Fibroblast of lung (primary cell): ENCODE measurements around the gene AGT. TPM values are rescaled to one million over a fixed set of nuclear protein-coding genes. Genes with fewer than 3 reads are reported as not detected.

ENCODE experiments used
- DNase-seq, 2 donors: peaks; one replicate each; pipeline versions ENCODE4 v3.0.0 to v3.0.0-alpha.2; 2010; ENCODE audit warnings: low read depth in 2 of 2
- H2AFZ ChIP-seq: 2 replicates; pipeline ENCODE4 v1.5.1; 2012; ENCODE audit warnings: low read length, control low read depth, inconsistent platforms
- H3K27ac ChIP-seq: 2 replicates; pipeline ENCODE4 v1.5.1; 2011; ENCODE audit warnings: low read length, control low read depth; ENCODE audit not compliant: insufficient read depth
- H3K27me3 ChIP-seq: 2 replicates; pipeline ENCODE4 v1.5.1; 2011; ENCODE audit warnings: mild to moderate bottlenecking, low read length; ENCODE audit not compliant: control insufficient read depth, insufficient read depth
- H3K36me3 ChIP-seq: 2 replicates; pipeline ENCODE4 v1.5.1; 2011; ENCODE audit warnings: low read length; ENCODE audit not compliant: control insufficient read depth, insufficient read depth
- H3K4me1 ChIP-seq: 2 replicates; pipeline ENCODE4 v1.5.1; 2011; ENCODE audit warnings: low read length; ENCODE audit not compliant: control insufficient read depth, insufficient read depth; ENCODE audit errors: extremely low read depth
- H3K4me2 ChIP-seq: 2 replicates; pipeline ENCODE4 v1.5.1; 2011; ENCODE audit warnings: low read length, control low read depth; ENCODE audit not compliant: insufficient read depth; ENCODE audit errors: extremely low read depth
- H3K4me3 ChIP-seq, 4 experiments: fragments of 200-600 bp in 1 of 4; sonication (generic) in 1 of 4; replicated peaks in 1 of 4; 2 replicates each; pipeline ENCODE4 v1.5.1; 2011 to 2016; ENCODE audit warnings: low read length in 4 of 4, low read depth in 3 of 4, mild to moderate bottlenecking in 3 of 4, control low read depth in 2 of 4, inconsistent platforms in 1 of 4, mixed read lengths in 1 of 4; ENCODE audit not compliant: insufficient read depth in 1 of 4; ENCODE audit errors: control extremely low read depth in 1 of 4
- H3K79me2 ChIP-seq: 2 replicates; pipeline ENCODE4 v1.5.1; 2012; ENCODE audit warnings: mild to moderate bottlenecking, low read length, inconsistent platforms; ENCODE audit not compliant: control insufficient read depth, insufficient read depth
- H3K9ac ChIP-seq: 2 replicates; pipeline ENCODE4 v1.5.1; 2011; ENCODE audit warnings: mild to moderate bottlenecking, low read length, control low read depth; ENCODE audit not compliant: insufficient read depth
- H3K9me3 ChIP-seq: 2 replicates; pipeline ENCODE4 v1.5.1; 2012; ENCODE audit warnings: low read depth, low read length; ENCODE audit not compliant: control insufficient read depth, insufficient read depth
- H4K20me1 ChIP-seq: 2 replicates; pipeline ENCODE4 v1.5.1; 2011; ENCODE audit warnings: low read length; ENCODE audit not compliant: control insufficient read depth, insufficient read depth; ENCODE audit errors: extremely low read depth
- CTCF ChIP-seq, 2 donors: IDR thresholded peaks in 1 of 2; conservative IDR thresholded peaks in 1 of 2; 1 replicate in 1 of 2; 2 replicates in 1 of 2; pipeline ENCODE4 v1.5.1; 2011 to 2012; ENCODE audit warnings: low read length in 2 of 2, control low read depth in 1 of 2, inconsistent platforms in 1 of 2, low read depth in 1 of 2, mild to moderate bottlenecking in 1 of 2
- EZH2 ChIP-seq: IDR thresholded peaks from 2 replicates; pipeline ENCODE4 v1.5.1; 2012; ENCODE audit warnings: low read length, control low read depth, mild to moderate bottlenecking; ENCODE audit errors: missing control alignments
- polyA plus RNA-seq, 2 donors: library from polyadenylated mRNA; depleted of rRNA in 1 of 2; stranded (reverse) in 1 of 2; unstranded in 1 of 2; fragments of >200 nt; gene quantifications; 2 replicates each; pipeline ENCODE4 v1.2.1, GENCODE V29; 2011 to 2012; ENCODE audit warnings: missing spikeins in 1 of 2
- total RNA-seq: library from RNA; depleted of rRNA; stranded (reverse); fragments of >200 nt; gene quantifications from 2 replicates; pipeline ENCODE4 v1.2.1, GENCODE V29; 2014

The AGT gene
- total and polyA plus RNA-seq, 2 donors (not counting 1 experiment from before 2014, with no cell fraction given), result 3.7 to 10.6 TPM

GRCh38 chr1:230711245-230711644, 2.7 kb downstream of the AGT start:
- Histone ChIP-seq H3K27ac (no peak overlapping the region), H3K36me3 (no peaks in the 10 kb centered on the region), H3K4me3 (no peak overlapping the region), H3K27me3 (no peaks in the 10 kb centered on the region), H3K9me3 (no peaks in the 10 kb centered on the region), H3K79me2 (no peaks in the 10 kb centered on the region), H3K9ac (no peak overlapping the region), H4K20me1 (no peaks in the 10 kb centered on the region), H3K4me1 (peaks cover 7% of the 10 kb centered on the region), H3K4me2 (no peak overlapping the region), H2AFZ (no peak overlapping the region)
- DNase-seq, result peak in 1 of 2 donors; percentile 33
- TF ChIP-seq CTCF (conservative IDR thresholded peaks at IDR 0.05 in 1 of 2, IDR thresholded peaks at IDR 0.05 in 1 of 2; ENCODE audit: low read depth in 1 of 2, low read length in 2 of 2), result no peak

- no peak overlapping the region for H3K4me2 ChIP-seq
- no peak for TF ChIP-seq EZH2
- TF ChIP-seq CTCF (conservative IDR thresholded peaks at IDR 0.05 in 1 of 2, IDR thresholded peaks at IDR 0.05 in 1 of 2; ENCODE audit: low read depth in 1 of 2, low read length in 2 of 2), result no peak
- H3K9me3 ChIP-seq, result no peaks in the 10 kb centered on the region
- no peak for DNase-seq
- H3K27ac ChIP-seq, result no peak overlapping the region
- no peak overlapping the region for H3K4me3 ChIP-seq
- no peak overlapping the region for H2AFZ ChIP-seq
- no peaks in the 10 kb centered on the region for H3K27me3 ChIP-seq
- no peaks in the 10 kb centered on the region for H3K36me3 ChIP-seq
- H3K4me1 ChIP-seq, result peaks cover 7% of the 10 kb centered on the region
- no peak overlapping the region for H3K9ac ChIP-seq
- no peaks in the 10 kb centered on the region for H4K20me1 ChIP-seq
- H3K79me2 ChIP-seq, result no peaks in the 10 kb centered on the region
These were observed 3.4 kb downstream of the AGT start for GRCh38 chr1:230710543-230710904.

- Histone ChIP-seq H3K9ac (no peak overlapping the region), H3K36me3 (no peaks in the 10 kb centered on the region), H3K9me3 (no peaks in the 10 kb centered on the region), H3K4me1 (peaks cover 7% of the 10 kb centered on the region), H4K20me1 (no peaks in the 10 kb centered on the region), H3K4me2 (no peak overlapping the region), H2AFZ (no peak overlapping the region), H3K27me3 (no peaks in the 10 kb centered on the region), H3K4me3 (no peak overlapping the region), H3K27ac (no peak overlapping the region), H3K79me2 (no peaks in the 10 kb centered on the region)
- TF ChIP-seq EZH2 (no peak), CTCF (conservative IDR thresholded peaks at IDR 0.05 in 1 of 2, IDR thresholded peaks at IDR 0.05 in 1 of 2; ENCODE audit: low read depth in 1 of 2, low read length in 2 of 2) (no peak)
- no peak for DNase-seq
These were observed 4.0 kb downstream of the AGT start for GRCh38 chr1:230709619-230710542.
